ENCODE data around the gene SLC66A1. TPM values are rescaled to one million over a fixed set of nuclear protein-coding genes. Genes with fewer than 3 reads are reported as not detected.

The SLC66A1 gene
- total and polyA plus RNA-seq, 5 experiments from 2014 or later, result 3.1 to 6.4 (median 4.3) TPM

Other genes starting within 250 kb of the SLC66A1 start
- 100 to 1,000 TPM; 147 to 156 TPM for gene UBR4, start 102.1 kb upstream of the SLC66A1 start, total RNA-seq
- 10 to 100 TPM; 10.2 to 23.0 (median 17.0) TPM for gene UBR4, start 102.1 kb upstream of the SLC66A1 start, polyA plus RNA-seq
- gene EMC1, start 60.8 kb upstream of the SLC66A1 start, total RNA-seq, result 10 to 100 TPM; 37.9 to 38.9 TPM
- 10 to 100 TPM; 16.1 to 22.4 (median 21.0) TPM for gene EMC1, start 60.8 kb upstream of the SLC66A1 start, polyA plus RNA-seq
- 10 to 100 TPM; 27.6 to 38.0 TPM for gene MRTO4, start 60.5 kb upstream of the SLC66A1 start, total RNA-seq
- gene MRTO4, start 60.5 kb upstream of the SLC66A1 start, polyA plus RNA-seq, result 10 to 100 TPM; 24.7 to 37.4 (median 34.7) TPM
- 1 to 10 TPM in 1 of 2 experiments, under 1 TPM in 1; 0.96 to 1.5 TPM for gene AKR7A3, start 23.6 kb upstream of the SLC66A1 start, total RNA-seq
- under 1 TPM in 1 of 3 donors, not detected in 2; 0.08 TPM for gene AKR7A3, start 23.6 kb upstream of the SLC66A1 start, polyA plus RNA-seq
- gene AKR7A2, start 182 bp upstream of the SLC66A1 start, total RNA-seq, result 10 to 100 TPM; 24.8 to 27.7 TPM
- 100 to 1,000 TPM in 2 of 3 donors, 10 to 100 TPM in 1; 99.3 to 116 (median 115) TPM for gene AKR7A2, start 182 bp upstream of the SLC66A1 start, polyA plus RNA-seq
- 100 to 1,000 TPM; 268 to 289 TPM for gene CAPZB, start 173.2 kb downstream of the SLC66A1 start, total RNA-seq
- gene CAPZB, start 173.2 kb downstream of the SLC66A1 start, polyA plus RNA-seq, result 100 to 1,000 TPM; 475 to 592 (median 562) TPM